PC-9 (cell line): Measurements from ENCODE around the gene TTC22. TPM values are rescaled to one million over a fixed set of nuclear protein-coding genes. Genes with fewer than 3 reads are reported as not detected.

Experiments
- BruUV-seq: library from RNA; stranded (reverse); fragments of 400-500 nt; replicated peaks from 2 replicates; lab custom pipeline; 2021; lab: Mats Ljungman, UMichigan
- CTCF ChIA-PET: fragments of 300-600 bp; sonication (Branson Sonifier 250); formaldehyde crosslinking; loops from one replicate; lab custom pipeline; 2022; ENCODE audit warnings: antibody characterized with exemption; lab: Charles Lee
- POLR2A ChIA-PET: fragments of 300-600 bp; sonication (Branson Sonifier 250); formaldehyde crosslinking; loops from one replicate; lab custom pipeline; 2022; ENCODE audit warnings: antibody characterized with exemption; ENCODE audit not compliant: unreplicated experiment; lab: Charles Lee
- DNase-seq, 2 experiments: peaks; one replicate each; pipeline versions ENCODE4 v3.0.0 to v3.0.0-alpha.2; 2015 to 2022; ENCODE audit warnings: mixed read lengths in 1 of 2
- H2AFZ ChIP-seq: fragments of 200-600 bp; sonication (generic); 2 replicates; pipeline ENCODE4 v1.8.1; 2017; ENCODE audit warnings: antibody characterized with exemption
- H3F3A ChIP-seq: fragments of 200-600 bp; sonication (generic); 2 replicates; pipeline ENCODE4 v1.8.1; 2017; ENCODE audit warnings: antibody characterized with exemption, mild to moderate bottlenecking, low read depth; ENCODE audit not compliant: insufficient read depth
- H3K27ac ChIP-seq: fragments of 200-600 bp; sonication (generic); 2 replicates; pipeline ENCODE4 v1.6.1; 2016; ENCODE audit warnings: mixed run types
- H3K27me3 ChIP-seq: fragments of 200-600 bp; sonication (generic); 2 replicates; pipeline ENCODE4 v1.6.1; 2016; ENCODE audit warnings: low read depth, mixed run types; ENCODE audit not compliant: insufficient read depth
- H3K36me3 ChIP-seq: fragments of 200-600 bp; sonication (generic); 2 replicates; pipeline ENCODE4 v1.6.1; 2016; ENCODE audit warnings: low read depth, mixed run types
- H3K4me1 ChIP-seq: fragments of 200-600 bp; sonication (generic); replicated peaks from 2 replicates; pipeline ENCODE4 v1.6.1; 2016; ENCODE audit warnings: mixed run types; ENCODE audit not compliant: insufficient read depth
- H3K4me2 ChIP-seq: fragments of 200-600 bp; sonication (generic); 2 replicates; pipeline ENCODE4 v1.6.1; 2017; ENCODE audit warnings: mixed run types
- H3K4me3 ChIP-seq: fragments of 200-600 bp; sonication (generic); 2 replicates; pipeline ENCODE4 v1.6.1; 2016; ENCODE audit warnings: mixed run types
- H3K79me2 ChIP-seq: fragments of 200-600 bp; sonication (generic); 2 replicates; pipeline ENCODE4 v1.6.1; 2017; ENCODE audit warnings: low read depth, mixed run types
- H3K9me2 ChIP-seq: fragments of 200-600 bp; sonication (generic); 2 replicates; pipeline ENCODE4 v1.8.1; 2017; ENCODE audit warnings: mild to moderate bottlenecking; ENCODE audit not compliant: insufficient read depth
- H3K9me3 ChIP-seq: fragments of 200-600 bp; sonication (generic); 2 replicates; pipeline ENCODE4 v1.8.1; 2016; ENCODE audit warnings: low read depth; ENCODE audit not compliant: insufficient read depth
- H4K20me1 ChIP-seq: fragments of 200-600 bp; sonication (generic); 2 replicates; pipeline ENCODE4 v1.8.1; 2017; ENCODE audit not compliant: insufficient read depth
- EZH2 ChIP-seq: fragments of 200-600 bp; sonication (generic); IDR thresholded peaks from 2 replicates; pipeline ENCODE4 v1.8.0; 2017; ENCODE audit warnings: antibody characterized with exemption, low read depth
- intact Hi-C: fragments of 100-400 bp; cut with micrococcal nuclease; formaldehyde crosslinking; loops from one replicate; pipeline ENCODE4 v1.10.0; 2022; ENCODE audit not compliant: unreplicated experiment
- total RNA-seq: library from RNA; stranded (reverse); gene quantifications from 2 replicates; pipeline ENCODE4 v1.2.3, GENCODE V29; 2021
- TF ChIP-seq, protein P1 (sequence below): fragments of 200-600 bp; sonication (generic); conservative IDR thresholded peaks from 2 replicates; pipeline ENCODE4 v1.6.1; 2017; ENCODE audit warnings: mixed run types, antibody characterized with exemption, mild to moderate bottlenecking, moderate library complexity

TTC22 gene
- total RNA-seq, 1 experiment from 2014 or later, result 26.3 TPM

DNA sequence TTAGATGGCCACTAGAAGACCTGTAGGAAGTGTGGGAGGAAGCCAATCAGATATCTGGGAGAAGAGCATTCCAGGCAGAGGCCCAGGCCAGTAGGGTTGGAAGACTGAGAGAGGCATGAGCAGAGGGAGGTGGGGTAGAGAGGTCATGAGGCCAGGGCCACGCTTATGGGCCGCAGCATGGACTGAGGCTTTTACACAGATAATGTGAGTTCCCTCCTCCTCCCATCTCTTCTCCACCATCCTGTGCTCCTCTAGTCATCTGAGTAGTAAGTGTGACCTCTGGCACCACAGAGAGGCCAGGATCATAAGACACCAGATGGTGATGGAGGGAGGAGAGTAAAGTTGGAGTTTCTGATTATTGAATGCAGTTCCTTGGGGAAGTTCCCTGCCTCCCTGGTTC is 17.1 kb downstream of the TTC22 start:
- no TSS peak for BruUV-seq
- Histone ChIP-seq H2AFZ (no peak overlapping the region), H3K4me3 (no peak overlapping the region), H3K79me2 (0 out of 2 replicates have a peak, but pooled peaks cover 6% of the 10 kb centered on the region), H3K4me1 (no peaks in the 10 kb centered on the region), H3K4me2 (no peak overlapping the region), H3K9me3 (no peaks in the 10 kb centered on the region), H3K27me3 (no peaks in the 10 kb centered on the region), H3K36me3 (0 out of 2 replicates have a peak, but pooled peaks cover 11% of the 10 kb centered on the region), H3K27ac (no peak overlapping the region), H3K9me2 (no peaks in the 10 kb centered on the region), H4K20me1 (no peaks in the 10 kb centered on the region), H3F3A (no peaks in the 10 kb centered on the region)
- CTCF ChIA-PET, result no interaction called here
- POLR2A ChIA-PET, result no interaction called here
- TF ChIP-seq, protein P1, sequence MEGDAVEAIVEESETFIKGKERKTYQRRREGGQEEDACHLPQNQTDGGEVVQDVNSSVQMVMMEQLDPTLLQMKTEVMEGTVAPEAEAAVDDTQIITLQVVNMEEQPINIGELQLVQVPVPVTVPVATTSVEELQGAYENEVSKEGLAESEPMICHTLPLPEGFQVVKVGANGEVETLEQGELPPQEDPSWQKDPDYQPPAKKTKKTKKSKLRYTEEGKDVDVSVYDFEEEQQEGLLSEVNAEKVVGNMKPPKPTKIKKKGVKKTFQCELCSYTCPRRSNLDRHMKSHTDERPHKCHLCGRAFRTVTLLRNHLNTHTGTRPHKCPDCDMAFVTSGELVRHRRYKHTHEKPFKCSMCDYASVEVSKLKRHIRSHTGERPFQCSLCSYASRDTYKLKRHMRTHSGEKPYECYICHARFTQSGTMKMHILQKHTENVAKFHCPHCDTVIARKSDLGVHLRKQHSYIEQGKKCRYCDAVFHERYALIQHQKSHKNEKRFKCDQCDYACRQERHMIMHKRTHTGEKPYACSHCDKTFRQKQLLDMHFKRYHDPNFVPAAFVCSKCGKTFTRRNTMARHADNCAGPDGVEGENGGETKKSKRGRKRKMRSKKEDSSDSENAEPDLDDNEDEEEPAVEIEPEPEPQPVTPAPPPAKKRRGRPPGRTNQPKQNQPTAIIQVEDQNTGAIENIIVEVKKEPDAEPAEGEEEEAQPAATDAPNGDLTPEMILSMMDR, result no peak
- TF ChIP-seq EZH2, result no peak
- peak in 1 of 2 experiments; percentile 20 for DNase-seq
- intact Hi-C loops, result no loop called here

DNA sequence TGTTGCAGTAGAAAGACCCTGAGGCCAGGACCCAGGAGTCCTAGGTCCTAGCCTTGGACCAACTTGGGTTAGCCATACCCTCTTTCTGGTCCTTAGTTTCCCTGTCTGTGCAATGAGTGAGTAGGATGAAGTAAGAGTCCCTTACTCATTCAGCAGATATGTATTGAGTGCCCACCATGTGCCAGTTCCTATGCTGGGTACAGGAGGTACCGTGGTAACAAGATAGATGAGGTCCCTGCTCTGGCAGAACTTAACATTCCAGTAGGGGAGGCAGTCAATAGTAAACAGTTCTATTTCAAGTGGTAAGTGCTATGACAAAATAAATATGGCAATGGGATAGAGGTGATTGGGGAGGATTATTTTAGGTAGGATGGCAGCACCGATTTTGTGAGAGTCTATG is 18.5 kb downstream of the TTC22 start:
- intact Hi-C loops, result no loop called here
- Histone ChIP-seq H3K4me3 (no peak overlapping the region), H3K9me3 (no peaks in the 10 kb centered on the region), H3F3A (no peaks in the 10 kb centered on the region), H3K27me3 (no peaks in the 10 kb centered on the region), H4K20me1 (no peaks in the 10 kb centered on the region), H3K4me1 (no peaks in the 10 kb centered on the region), H3K4me2 (no peak overlapping the region), H3K36me3 (0 out of 2 replicates have a peak, but pooled peaks cover 11% of the 10 kb centered on the region), H2AFZ (no peak overlapping the region), H3K9me2 (no peaks in the 10 kb centered on the region), H3K79me2 (no peaks in the 10 kb centered on the region), H3K27ac (no peak overlapping the region)
- CTCF ChIA-PET, result no interaction called here
- POLR2A ChIA-PET, result no interaction called here
- TF ChIP-seq, protein P1, result no peak
- TF ChIP-seq EZH2, result no peak
- no TSS peak for BruUV-seq
- no peak for DNase-seq

DNA sequence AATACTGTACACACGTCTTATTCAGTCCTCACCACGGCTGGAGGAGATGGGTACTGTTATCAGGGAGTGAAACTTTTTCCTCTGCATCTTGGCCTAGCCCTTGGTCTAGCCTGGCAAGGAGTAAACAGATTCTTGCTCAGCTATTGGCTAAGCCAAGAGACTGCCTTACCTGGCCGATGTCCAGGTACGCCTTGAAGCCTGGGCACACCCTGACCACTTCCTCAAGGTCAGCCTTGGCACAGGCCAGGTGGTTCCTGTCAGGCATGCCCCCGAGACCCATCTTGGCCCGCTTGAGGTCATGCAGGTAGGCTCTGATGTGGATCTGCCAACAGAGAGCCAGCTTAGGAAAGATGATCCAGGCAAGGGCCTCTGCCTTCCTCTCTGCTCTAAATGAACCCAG is 19.0 kb downstream of the TTC22 start:
- no peak overlapping the region for H2AFZ ChIP-seq

More for the DNA sequence above, 19.0 kb downstream of the TTC22 start:
- TF ChIP-seq EZH2, result no peak
- H3K27me3 ChIP-seq, result no peaks in the 10 kb centered on the region
- intact Hi-C loops, result no loop called here
- no peaks in the 10 kb centered on the region for H3K4me1 ChIP-seq
- H3K4me2 ChIP-seq, result no peak overlapping the region
- no peak overlapping the region for H3K27ac ChIP-seq
- ChIA-PET POLR2A (no interaction called here), CTCF (no interaction called here)
- no peaks in the 10 kb centered on the region for H3K9me2 ChIP-seq
- no peaks in the 10 kb centered on the region for H3K9me3 ChIP-seq
- no peaks in the 10 kb centered on the region for H3F3A ChIP-seq
- H3K36me3 ChIP-seq, result 0 out of 2 replicates have a peak, but pooled peaks cover 11% of the 10 kb centered on the region
- no peak for DNase-seq
- no peaks in the 10 kb centered on the region for H4K20me1 ChIP-seq
- BruUV-seq, result no TSS peak
- no peaks in the 10 kb centered on the region for H3K79me2 ChIP-seq
- no peak overlapping the region for H3K4me3 ChIP-seq
